K562 (cell line): ENCODE results near the gene WDR47. TPM values are rescaled to one million over a fixed set of nuclear protein-coding genes. Genes with fewer than 3 reads are reported as not detected.
A peak's percentile ranks its signal among the peaks of the same experiment; 100 is the strongest.

Experiments used
- AFF4 ChIP-seq: sonication (generic); formaldehyde crosslinking; IDR thresholded peaks from 2 replicates; pipeline ENCODE4 v1.8.0; 2023; ENCODE audit warnings: mild to moderate bottlenecking, missing genetic modification reagents
- ARNT ChIP-seq, 2 experiments: fragments of 450-650 bp; IDR thresholded peaks; 2 replicates each; pipeline ENCODE4 v1.6.1; 2016; ENCODE audit warnings: mild to moderate bottlenecking in 1 of 2
- BCL6 ChIP-seq: fragments of 250-450 bp; sonication (Bioruptor Pico); IDR thresholded peaks from 2 replicates; pipeline ENCODE4 v1.4.0; 2020
- BMI1 ChIP-seq: fragments of 150-350 bp; IDR thresholded peaks from 2 replicates; pipeline ENCODE4 v1.6.1; 2014; ENCODE audit warnings: low read length
- CBX5 ChIP-seq: IDR thresholded peaks from 2 replicates; pipeline ENCODE4 v1.6.1; 2014; ENCODE audit warnings: low read depth, borderline replicate concordance
- CREB3L1 ChIP-seq: fragments of 450-650 bp; IDR thresholded peaks from 2 replicates; pipeline ENCODE4 v1.6.1; 2014; ENCODE audit warnings: low read depth, mild to moderate bottlenecking, moderate library complexity, borderline replicate concordance
- EGR1 ChIP-seq: fragments of 450-650 bp; conservative IDR thresholded peaks from 2 replicates; pipeline ENCODE4 v1.6.1; 2017; ENCODE audit warnings: mild to moderate bottlenecking
- ESRRB ChIP-seq: fragments of 250-450 bp; sonication (Bioruptor Pico); IDR thresholded peaks from 2 replicates; pipeline ENCODE4 v1.5.0; 2020; ENCODE audit warnings: mild to moderate bottlenecking, moderate library complexity, borderline replicate concordance
- ETV1 ChIP-seq: fragments of 450-650 bp; conservative IDR thresholded peaks from 2 replicates; pipeline ENCODE4 v1.6.1; 2016; ENCODE audit warnings: missing genetic modification characterization, control low read depth, low read depth, missing compliant biosample characterization
- FOXK1 ChIP-seq: sonication (generic); formaldehyde crosslinking; IDR thresholded peaks from 2 replicates; pipeline ENCODE4 v1.8.0; 2022; ENCODE audit warnings: missing genetic modification reagents, mild to moderate bottlenecking, borderline replicate concordance
- FOXM1 ChIP-seq, 2 experiments: fragments of 450-650 bp in 1 of 2; sonication (generic) in 1 of 2; formaldehyde crosslinking in 1 of 2; IDR thresholded peaks; 2 replicates each; pipeline versions ENCODE4 v1.6.1 to v1.9.0; 2017 to 2022; ENCODE audit warnings: low read depth in 2 of 2, mild to moderate bottlenecking in 2 of 2, missing genetic modification reagents in 1 of 2, moderate library complexity in 1 of 2
- FOXO4 ChIP-seq: fragments of 450-650 bp; formaldehyde crosslinking; IDR thresholded peaks from 2 replicates; pipeline ENCODE4 v1.4.0; 2020; ENCODE audit warnings: mild to moderate bottlenecking, moderate library complexity
- GATAD2A ChIP-seq: fragments of 450-650 bp; IDR thresholded peaks from 2 replicates; pipeline ENCODE4 v1.6.1; 2017
- MXI1 ChIP-seq: IDR thresholded peaks from 2 replicates; pipeline ENCODE4 v1.6.1; 2011; ENCODE audit warnings: low read depth, mild to moderate bottlenecking, improper control_type of control experiment, low read length
- POU5F1 ChIP-seq: fragments of 150-350 bp; IDR thresholded peaks from 2 replicates; pipeline ENCODE4 v1.6.1; 2014; ENCODE audit warnings: borderline replicate concordance, low read length, low read depth, mild to moderate bottlenecking; ENCODE audit not compliant: partially characterized antibody
- PYGO2 ChIP-seq: fragments of 450-650 bp; IDR thresholded peaks from 2 replicates; pipeline ENCODE4 v1.6.1; 2016; ENCODE audit warnings: mild to moderate bottlenecking, missing genetic modification characterization, moderate library complexity, missing compliant biosample characterization
- SAFB ChIP-seq: fragments of 200-400 bp; formaldehyde crosslinking; IDR thresholded peaks from 2 replicates; pipeline ENCODE4 v1.6.1; 2017; ENCODE audit warnings: low read depth, low read length, borderline replicate concordance
- SMAD2 ChIP-seq: fragments of 150-350 bp; IDR thresholded peaks from 2 replicates; pipeline ENCODE4 v1.6.1; 2014; ENCODE audit warnings: low read depth, mild to moderate bottlenecking, low read length
- TRIM28 ChIP-seq: fragments of 450-650 bp; IDR thresholded peaks from 2 replicates; pipeline ENCODE4 v1.6.1; 2017
- ZFP1 ChIP-seq: fragments of 450-650 bp; formaldehyde crosslinking; IDR thresholded peaks from 2 replicates; pipeline ENCODE4 v1.4.0; 2020; ENCODE audit warnings: mild to moderate bottlenecking, mixed read lengths
- ZFP30 ChIP-seq: fragments of 250-450 bp; sonication (Bioruptor Pico); IDR thresholded peaks from 2 replicates; pipeline ENCODE4 v1.8.0; 2022; ENCODE audit warnings: moderate library complexity, mild to moderate bottlenecking, inconsistent platforms, borderline replicate concordance
- ZNF23 ChIP-seq: fragments of 250-450 bp; sonication (Bioruptor Pico); IDR thresholded peaks from 2 replicates; pipeline ENCODE4 v1.4.0; 2020; ENCODE audit warnings: mild to moderate bottlenecking
- ZNF77 ChIP-seq: fragments of 250-450 bp; sonication (Bioruptor Pico); IDR thresholded peaks from 2 replicates; pipeline ENCODE4 v1.5.0; 2020
- polyA plus RNA-seq, 8 experiments: library from polyadenylated mRNA; depleted of rRNA in 4 of 8; stranded (reverse) in 5 of 8; unstranded in 3 of 8; fragments of >200 nt; fragmentation: Nextera tagmentation in 2 of 8; fragmentation: Illumina TruSeq in 1 of 8; extraction: Ambion mirVana in 2 of 8; extraction: Trizol in 1 of 8; gene quantifications; 2 replicates each; pipeline versions ENCODE4 v1.2.1 to v1.2.3, GENCODE V29; 2011 to 2014; ENCODE audit warnings: inconsistent platforms in 1 of 8, missing spikeins in 1 of 8
- total RNA-seq, 7 experiments: library from RNA; depleted of rRNA in 6 of 7; stranded (reverse); fragments of >200 nt in 6 of 7; fragmentation: Illumina TruSeq in 2 of 7; extraction: Trizol in 2 of 7; gene quantifications; 2 replicates each; pipeline versions ENCODE4 v1.2.1 to v1.2.3, GENCODE V29; 2011 to 2021; ENCODE audit warnings: low replicate concordance in 1 of 7

The WDR47 gene
- total and polyA plus RNA-seq, 9 of the 15 experiments (the other 6 are each of a cell fraction or from before 2014, with no cell fraction given): 1.3 to 10.1 (median 4.9) TPM

GRCh38 chr1:109075531-109076490 is 33.9 kb upstream of the WDR47 start, which contains the start of gene TAF13 (continued):
- TF ChIP-seq AFF4 (CRISPR knock-in tag) (no peak), CBX5 (no peak), ETV1 (peak; percentile 95), ZNF23 (CRISPR knock-in tag) (no peak), FOXO4 (CRISPR knock-in tag) (no peak), POU5F1 (no peak), ZNF77 (no peak), PYGO2 (tag) (no peak; the same call in 1 of the 2 replicates), BCL6 (CRISPR knock-in tag) (no peak), CREB3L1 (peak; percentile 91), GATAD2A (no peak), EGR1 (peak; percentile 17; the same call in 1 of the 2 replicates), SAFB (no peak), BMI1 (no peak), MXI1 (peak; percentile 73), SMAD2 (no peak), ZFP30 (no peak), TRIM28 (no peak), ARNT (IDR thresholded peaks at IDR 0.05) (no peak), ZFP1 (no peak; the same call in 1 of the 2 replicates), FOXM1 (IDR thresholded peaks at IDR 0.05; ENCODE audit: low read depth) (peak; percentile 68), FOXM1 (CRISPR knock-in tag; IDR thresholded peaks at IDR 0.05; ENCODE audit: low read depth) (no peak), ESRRB (no peak), FOXK1 (CRISPR knock-in tag) (no peak)
